A549 (cell line): Measurements from ENCODE around the gene RELN. TPM values are rescaled to one million over a fixed set of nuclear protein-coding genes. Genes with fewer than 3 reads are reported as not detected.

Experiments used
- ATAC-seq, 2 experiments: fragments of 200-7000 bp in 1 of 2; fragments of >200 bp in 1 of 2; cut with Nextera tagmentation in 1 of 2; cut with Tn5 transposase in 1 of 2; 3 replicates each; pipeline versions ENCODE4 v1.8.0 to v1.9.1; 2018 to 2020; ENCODE audit warnings: mild to moderate bottlenecking in 1 of 2, moderate library complexity in 1 of 2
- CTCF ChIA-PET: fragments of 300-600 bp; sonication (Branson Sonifier 250); formaldehyde crosslinking; extraction: SDS; loops from one replicate; lab custom pipeline; 2021; ENCODE audit warnings: antibody characterized with exemption, inconsistent platforms; lab: Yijun Ruan, JAX
- POLR2A ChIA-PET: fragments of 350-600 bp; formaldehyde crosslinking; extraction: SDS; loops from one replicate; lab custom pipeline; 2021; ENCODE audit warnings: antibody characterized with exemption, inconsistent platforms; lab: Yijun Ruan, JAX
- DNase-seq, 2 experiments: peaks; one replicate each; pipeline versions ENCODE4 v3.0.0 to v3.0.0-alpha.2; 2011 to 2016; ENCODE audit warnings: low read depth in 1 of 2, low spot score in 1 of 2
- FAIRE-seq: peaks from 2 replicates; lab custom pipeline; 2011; peaks lifted over from hg19 to GRCh38; lab: Jason Lieb, UNC
- H3K27ac ChIP-seq, 2 experiments: fragments of >200 bp; sonication (Bioruptor Twin); formaldehyde crosslinking; 3 replicates each; pipeline ENCODE4 v1.5.1; 2016 to 2017
- H3K4me1 ChIP-seq: fragments of >200 bp; sonication (Bioruptor Twin); formaldehyde crosslinking; 3 replicates; pipeline ENCODE4 v1.6.1; 2016
- H3K4me2 ChIP-seq: fragments of >200 bp; sonication (Bioruptor Twin); formaldehyde crosslinking; 3 replicates; pipeline ENCODE4 v1.6.1; 2016
- H3K4me3 ChIP-seq: fragments of >200 bp; sonication (Bioruptor Twin); formaldehyde crosslinking; 3 replicates; pipeline ENCODE4 v1.5.1; 2016
- H3K9me3 ChIP-seq: fragments of >200 bp; sonication (Bioruptor Twin); formaldehyde crosslinking; 3 replicates; pipeline ENCODE4 v1.6.1; 2016
- ATOH8 ChIP-seq: fragments of 250-450 bp; sonication (Bioruptor Pico); IDR thresholded peaks from 2 replicates; pipeline ENCODE4 v1.5.0; 2020; ENCODE audit warnings: low read depth, mild to moderate bottlenecking, moderate library complexity
- BCL3 ChIP-seq: fragments of >200 bp; sonication (Bioruptor Twin); formaldehyde crosslinking; IDR thresholded peaks from 3 replicates; pipeline ENCODE4 v1.6.1; 2016
- CBX2 ChIP-seq: fragments of 200-600 bp; sonication (generic); IDR thresholded peaks from 2 replicates; pipeline ENCODE4 v1.6.1; 2016; ENCODE audit warnings: low read depth, mild to moderate bottlenecking, borderline replicate concordance
- CHD4 ChIP-seq: fragments of 200-600 bp; sonication (generic); IDR thresholded peaks from 2 replicates; pipeline ENCODE4 v1.6.1; 2016; ENCODE audit warnings: antibody characterized with exemption, mild to moderate bottlenecking, borderline replicate concordance
- E2F6 ChIP-seq: IDR thresholded peaks from 2 replicates; pipeline ENCODE4 v1.6.1; 2012; ENCODE audit warnings: low read depth, borderline replicate concordance
- EHF ChIP-seq: fragments of 250-450 bp; sonication (Bioruptor Pico); IDR thresholded peaks from 2 replicates; pipeline ENCODE4 v1.5.0; 2020; ENCODE audit warnings: mild to moderate bottlenecking
- EHMT2 ChIP-seq: fragments of 200-600 bp; sonication (generic); IDR thresholded peaks from 2 replicates; pipeline ENCODE4 v1.6.1; 2016; ENCODE audit warnings: antibody characterized with exemption, low read depth, mild to moderate bottlenecking, moderate library complexity
- ELK1 ChIP-seq: fragments of 150-350 bp; IDR thresholded peaks from 2 replicates; pipeline ENCODE4 v1.6.1; 2014; ENCODE audit warnings: low read depth, mild to moderate bottlenecking, low read length
- EP300 ChIP-seq, 2 experiments: fragments of >200 bp; sonication (Bioruptor Twin); formaldehyde crosslinking; IDR thresholded peaks; 2 replicates in 1 of 2; 3 replicates in 1 of 2; pipeline ENCODE4 v1.6.1; 2016 to 2017
- FOSB ChIP-seq: fragments of 250-450 bp; sonication (Bioruptor Pico); IDR thresholded peaks from 2 replicates; pipeline ENCODE4 v1.5.0; 2020; ENCODE audit warnings: mild to moderate bottlenecking, moderate library complexity
- FOSL2 ChIP-seq, 2 experiments: fragments of 450-650 bp in 1 of 2; fragments of >200 bp in 1 of 2; sonication (Bioruptor Twin) in 1 of 2; formaldehyde crosslinking; IDR thresholded peaks; 2 replicates each; pipeline versions ENCODE4 v1.5.0 to v1.6.1; 2016 to 2020; ENCODE audit warnings: mild to moderate bottlenecking in 1 of 2, moderate library complexity in 1 of 2
- FOXS1 ChIP-seq: fragments of 250-450 bp; sonication (Bioruptor Pico); IDR thresholded peaks from 2 replicates; pipeline ENCODE4 v1.5.0; 2020; ENCODE audit warnings: mild to moderate bottlenecking, moderate library complexity
- HDAC2 ChIP-seq: fragments of 200-600 bp; sonication (generic); IDR thresholded peaks from 2 replicates; pipeline ENCODE4 v1.6.1; 2016
- HES2 ChIP-seq: fragments of >200 bp; sonication (Bioruptor Twin); formaldehyde crosslinking; IDR thresholded peaks from 2 replicates; pipeline ENCODE4 v1.6.1; 2016
- HEYL ChIP-seq: fragments of 250-450 bp; sonication (Bioruptor Pico); IDR thresholded peaks from 2 replicates; pipeline ENCODE4 v1.8.0; 2021; ENCODE audit warnings: mild to moderate bottlenecking, moderate library complexity
- HOXA7 ChIP-seq: fragments of 250-450 bp; sonication (Bioruptor Pico); IDR thresholded peaks from 2 replicates; pipeline ENCODE4 v1.5.0; 2020; ENCODE audit warnings: mild to moderate bottlenecking, moderate library complexity
- HOXB13 ChIP-seq: fragments of 250-450 bp; sonication (Bioruptor Pico); IDR thresholded peaks from 2 replicates; pipeline ENCODE4 v1.5.0; 2020; ENCODE audit warnings: low read depth, mild to moderate bottlenecking, moderate library complexity
- HOXB5 ChIP-seq: fragments of 250-450 bp; sonication (Bioruptor Pico); IDR thresholded peaks from 2 replicates; pipeline ENCODE4 v1.5.0; 2020; ENCODE audit warnings: mild to moderate bottlenecking, moderate library complexity
- JUNB ChIP-seq: fragments of >200 bp; sonication (Bioruptor Twin); formaldehyde crosslinking; IDR thresholded peaks from 2 replicates; pipeline ENCODE4 v1.6.1; 2016
- KDM1A ChIP-seq: fragments of 200-600 bp; sonication (generic); IDR thresholded peaks from 2 replicates; pipeline ENCODE4 v1.6.1; 2016; ENCODE audit warnings: low read depth, mild to moderate bottlenecking
- KDM5A ChIP-seq: fragments of 200-600 bp; sonication (generic); IDR thresholded peaks from 2 replicates; pipeline ENCODE4 v1.6.1; 2016; ENCODE audit warnings: antibody characterized with exemption, mild to moderate bottlenecking
- NR3C1 ChIP-seq: fragments of >200 bp; sonication (Bioruptor Twin); formaldehyde crosslinking; IDR thresholded peaks from 3 replicates; pipeline ENCODE4 v1.6.1; 2017
- PBX3 ChIP-seq: IDR thresholded peaks from 2 replicates; pipeline ENCODE4 v1.6.1; 2012
- POLR2A ChIP-seq: IDR thresholded peaks from 2 replicates; pipeline ENCODE4 v1.6.1; 2012; ENCODE audit warnings: mild to moderate bottlenecking, low read length
- POLR2AphosphoS2 ChIP-seq: conservative IDR thresholded peaks from 2 replicates; pipeline ENCODE4 v1.6.1; 2012; ENCODE audit warnings: low read length, improper control_type of control experiment, inconsistent platforms
- RARB ChIP-seq: fragments of 250-450 bp; sonication (Bioruptor Pico); IDR thresholded peaks from 2 replicates; pipeline ENCODE4 v1.8.0; 2021; ENCODE audit warnings: mild to moderate bottlenecking, moderate library complexity
- RNF2 ChIP-seq: fragments of 200-600 bp; sonication (generic); IDR thresholded peaks from 2 replicates; pipeline ENCODE4 v1.6.1; 2016; ENCODE audit warnings: low read depth, mild to moderate bottlenecking, antibody characterized with exemption, moderate library complexity, borderline replicate concordance
- SMC3 ChIP-seq: fragments of >200 bp; sonication (Bioruptor Twin); formaldehyde crosslinking; IDR thresholded peaks from 3 replicates; pipeline ENCODE4 v1.6.1; 2018; ENCODE audit warnings: inconsistent platforms
- SREBF2 ChIP-seq: fragments of 450-650 bp; IDR thresholded peaks from 2 replicates; pipeline ENCODE4 v1.6.1; 2014; ENCODE audit warnings: mild to moderate bottlenecking, moderate library complexity
- ZFP36 ChIP-seq: fragments of 450-650 bp; IDR thresholded peaks from 2 replicates; pipeline ENCODE4 v1.6.1; 2014; ENCODE audit warnings: borderline replicate concordance; ENCODE audit not compliant: partially characterized antibody
- ZNF302 ChIP-seq: fragments of 250-450 bp; sonication (Bioruptor Pico); IDR thresholded peaks from 2 replicates; pipeline ENCODE4 v1.9.0; 2021; ENCODE audit warnings: inconsistent platforms, mild to moderate bottlenecking, moderate library complexity
- WGBS: methylation state at CpG from one replicate; pipeline ENCODE4 v1.1.6; 2017; ENCODE audit errors: missing lambda C conversion rate; 5-methylcytosine and 5-hydroxymethylcytosine counted together
- polyA plus RNA-seq, 4 experiments: library from polyadenylated mRNA; depleted of rRNA in 3 of 4; stranded (reverse); fragments of >200 nt; fragmentation: RNase III in 1 of 4; extraction: RNeasy Plus Mini Kit Qiagen cat#74134 plus additional on column Dnase treatment in 1 of 4; gene quantifications; 2 replicates in 3 of 4; 3 replicates in 1 of 4; pipeline ENCODE4 v1.2.3, GENCODE V29; 2011 to 2017

Gene RELN
- polyA plus RNA-seq, 2 of the 4 experiments (the other 2 are of a cell fraction) = not detected

- WGBS = 9% methylated on average over 4 of the region's 4 CpGs
Observed at GRCh38 chr7:103571586-103571985, 417.9 kb downstream of the RELN start.

GRCh38 chr7:103569621-103570305 is 419.7 kb downstream of the RELN start:
- ChIA-PET CTCF (no interaction called here), POLR2A (no interaction called here)
- H3K27ac ChIP-seq = no peak overlapping the region
- no peak for FAIRE-seq
- TF ChIP-seq HOXB13 = no peak
- no peak for TF ChIP-seq ATOH8
- TF ChIP-seq BCL3 = no peak
- TF ChIP-seq POLR2A = no peak
- no peak for TF ChIP-seq ZNF302 (CRISPR knock-in tag)
- no peak for TF ChIP-seq KDM1A
- no peak for TF ChIP-seq HOXB5 (CRISPR knock-in tag)
- TF ChIP-seq PBX3 = no peak
- TF ChIP-seq ZFP36 = no peak
- no peak for TF ChIP-seq NR3C1
- TF ChIP-seq CBX2 = no peak
- no peak for TF ChIP-seq FOSB (CRISPR knock-in tag)
- TF ChIP-seq JUNB = no peak
- TF ChIP-seq HOXA7 (CRISPR knock-in tag) = no peak
- no peak for TF ChIP-seq FOSL2 (IDR thresholded peaks at IDR 0.05)
- no peak for TF ChIP-seq FOSL2 (CRISPR knock-in tag; IDR thresholded peaks at IDR 0.05)
- TF ChIP-seq SMC3 = no peak
- no peak for TF ChIP-seq CHD4
- no peak for TF ChIP-seq HES2
- no peak for TF ChIP-seq KDM5A
- no peak for TF ChIP-seq FOXS1 (CRISPR knock-in tag)
- H3K4me3 ChIP-seq = no peak overlapping the region
- no peak for DNase-seq
- H3K4me2 ChIP-seq = no peak overlapping the region
- no peaks in the 10 kb centered on the region for H3K4me1 ChIP-seq
- H3K9me3 ChIP-seq = no peaks in the 10 kb centered on the region
- WGBS = 30% methylated on average over 4 of the region's 4 CpGs
- ATAC-seq = no peak

More at GRCh38 chr7:103571586-103571985, 417.9 kb downstream of the RELN start:
- ChIA-PET POLR2A (no interaction called here), CTCF (interaction anchor here (0.6 to 2.1 kb wide), 2 partner anchors 13 to 580 kb away, joined by 3 to 5 read pairs; no protein-coding TSS in a partner anchor)
- H3K4me2 ChIP-seq = no peak overlapping the region
- H3K27ac ChIP-seq = no peak overlapping the region
- no peaks in the 10 kb centered on the region for H3K9me3 ChIP-seq
- no peak for ATAC-seq
- FAIRE-seq = no peak
- DNase-seq = no peak
- H3K4me1 ChIP-seq = no peaks in the 10 kb centered on the region
- TF ChIP-seq RNF2 (no peak), ELK1 (no peak), EHMT2 (no peak), HEYL (no peak), SREBF2 (no peak), EHF (no peak), E2F6 (no peak), NR3C1 (no peak), RARB (CRISPR knock-in tag) (no peak), HDAC2 (no peak), POLR2AphosphoS2 (no peak), FOXS1 (CRISPR knock-in tag) (no peak), EP300 (IDR thresholded peaks at IDR 0.05) (no peak)
- H3K4me3 ChIP-seq = no peak overlapping the region
